GM19043 (cell line): Measurements from ENCODE around the gene KTN1.

Source experiments
- ATAC-seq: cut with Tn5 transposase; IDR thresholded peaks from one replicate; pipeline ENCODE4 v1.9.1; 2021; ENCODE audit warnings: low read depth; ENCODE audit not compliant: unreplicated experiment

KTN1 gene

DNA sequence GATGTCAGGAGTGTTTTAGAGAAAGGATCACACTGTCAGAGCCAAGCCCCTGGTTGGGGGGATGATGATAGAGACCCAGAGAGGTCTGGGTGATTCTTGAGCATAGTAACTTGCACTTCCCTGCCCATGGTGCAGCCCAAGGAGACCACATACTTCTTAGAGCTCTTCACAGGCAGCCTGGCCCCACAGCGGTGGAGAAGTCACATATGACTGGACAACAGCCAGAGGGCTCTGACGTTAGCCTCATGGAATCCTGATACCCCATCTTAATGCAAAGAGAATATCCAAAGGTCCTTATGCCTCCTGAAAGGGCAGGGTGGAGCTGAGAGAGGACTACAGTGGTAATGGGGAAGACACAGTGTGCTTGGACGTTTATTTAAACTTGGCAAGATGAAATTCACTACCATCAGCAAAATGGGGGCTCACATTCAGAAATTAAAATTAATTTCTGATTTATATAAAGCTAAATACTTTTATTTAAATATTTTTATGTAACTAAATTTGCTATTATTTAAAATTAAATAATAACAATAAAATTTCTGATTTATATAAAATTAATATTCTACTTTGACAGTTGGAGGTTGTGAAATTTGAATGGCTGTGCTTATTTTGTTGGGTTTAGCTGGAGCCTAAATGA lies 131.3 kb downstream of the KTN1 start:
- no peak for ATAC-seq

DNA sequence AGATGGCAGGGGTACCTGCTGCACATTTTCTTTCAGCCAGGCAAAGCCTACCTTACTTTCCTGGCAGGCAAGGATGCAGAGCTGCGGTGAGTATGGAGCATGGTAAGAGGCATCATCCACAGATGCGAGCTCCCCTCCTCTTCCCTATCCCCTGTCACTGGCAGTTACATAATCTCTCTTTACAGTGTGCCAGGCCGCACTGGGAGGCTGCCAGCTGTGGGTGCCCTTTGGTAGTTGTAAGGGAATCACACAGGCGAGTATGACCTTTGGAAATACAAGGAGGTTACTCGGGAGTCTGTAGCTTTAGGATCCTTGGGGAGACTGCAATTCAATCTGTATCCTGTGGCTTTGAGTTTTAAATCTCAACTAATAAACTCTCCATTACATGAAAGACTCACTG lies 132.5 kb downstream of the KTN1 start:
- no peak for ATAC-seq

DNA sequence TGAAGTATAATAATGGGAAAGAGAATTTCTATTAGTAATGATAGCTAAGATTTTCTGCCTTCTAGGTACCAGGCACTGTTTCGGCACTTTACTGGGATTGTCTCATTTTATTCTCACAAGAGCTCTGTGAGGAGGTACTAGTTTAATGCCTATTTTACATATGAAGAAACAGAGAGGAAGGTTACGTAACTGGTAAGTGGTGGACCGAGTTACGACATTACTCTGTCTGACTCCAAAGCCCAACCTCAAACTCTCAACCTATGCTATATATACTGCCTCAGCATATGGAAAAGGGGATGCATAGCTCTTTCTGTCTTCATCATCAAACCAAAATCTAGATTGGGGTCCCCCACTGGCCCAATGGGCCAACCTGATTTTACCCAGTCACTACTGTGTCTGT lies 133.5 kb downstream of the KTN1 start:
- no peak for ATAC-seq

DNA sequence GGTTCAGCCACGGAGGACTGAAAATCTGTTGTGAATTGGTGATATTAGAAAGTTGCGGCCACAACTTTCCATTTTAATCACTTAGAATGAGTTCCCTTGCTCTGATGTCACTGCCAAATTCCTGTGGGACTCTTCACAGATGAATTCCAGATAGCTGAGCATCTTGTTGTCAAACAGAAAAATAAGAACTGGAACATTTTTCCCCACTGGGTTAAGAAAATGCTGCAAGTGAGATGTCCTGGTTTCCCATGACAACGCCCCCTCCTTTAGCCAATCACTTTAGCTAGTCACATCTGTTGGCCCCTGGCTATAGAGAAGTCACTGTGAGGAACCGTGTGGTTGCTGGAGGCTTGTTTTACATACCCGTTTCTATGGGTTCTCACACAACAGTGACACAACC lies 135.9 kb downstream of the KTN1 start:
- no peak for ATAC-seq

DNA sequence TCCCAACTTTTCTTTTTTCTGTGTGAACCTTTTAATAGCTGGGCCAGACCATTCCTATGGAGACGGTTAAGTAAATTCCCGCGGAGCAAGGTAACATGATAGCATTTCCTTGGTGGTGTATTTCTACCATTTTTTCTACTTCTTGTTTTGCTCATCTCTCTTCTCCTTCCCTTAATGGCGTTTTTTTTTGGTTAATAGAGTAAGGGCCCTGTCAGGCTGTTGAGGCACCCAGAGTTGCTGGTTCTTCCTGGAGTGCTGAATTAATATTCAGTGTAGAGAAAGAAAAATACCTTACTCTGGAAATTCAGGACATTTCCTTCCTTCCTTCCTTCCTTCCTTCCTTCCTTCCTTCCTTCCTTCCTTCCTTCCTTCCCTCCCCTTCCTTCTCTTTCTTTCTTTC lies 137.6 kb downstream of the KTN1 start:
- ATAC-seq: no peak

DNA sequence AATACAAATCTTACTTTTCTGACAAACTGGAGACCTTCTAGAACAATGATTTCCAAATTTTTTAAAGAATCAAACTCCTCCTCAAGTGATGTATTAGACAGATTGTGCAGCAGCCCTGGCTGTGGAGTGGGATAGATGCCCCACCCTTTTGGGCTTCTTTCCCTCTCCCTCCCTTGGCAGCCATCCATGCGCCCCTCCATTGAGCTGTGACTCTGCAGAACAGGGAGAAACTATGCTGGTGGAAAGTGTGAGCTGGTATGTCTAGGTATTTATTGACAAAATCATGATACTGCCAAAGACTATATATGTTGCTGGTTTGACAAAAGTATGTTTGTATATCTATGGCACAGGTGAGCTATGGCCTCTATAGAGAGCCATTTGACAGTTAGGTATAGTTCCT lies 138.5 kb downstream of the KTN1 start:
- no peak for ATAC-seq

DNA sequence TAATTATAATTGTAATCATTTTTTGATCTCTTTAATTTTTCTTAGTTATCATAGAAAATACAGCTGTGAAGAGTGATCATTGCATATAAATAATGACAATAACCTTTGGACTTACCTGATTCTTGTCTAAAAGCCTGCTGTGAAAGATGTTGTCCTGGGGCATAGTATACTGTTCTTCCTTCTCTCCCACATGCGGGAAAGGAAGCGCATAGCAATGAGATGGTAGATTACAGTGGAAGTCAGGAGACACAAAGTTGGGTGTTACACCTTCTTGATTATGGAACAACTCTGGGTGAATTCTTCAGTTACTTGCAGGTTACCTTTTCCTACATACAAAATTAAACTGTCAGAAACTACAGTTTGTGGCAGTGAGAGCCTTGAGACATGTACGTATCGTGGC lies 140.8 kb downstream of the KTN1 start:
- ATAC-seq: no peak

DNA sequence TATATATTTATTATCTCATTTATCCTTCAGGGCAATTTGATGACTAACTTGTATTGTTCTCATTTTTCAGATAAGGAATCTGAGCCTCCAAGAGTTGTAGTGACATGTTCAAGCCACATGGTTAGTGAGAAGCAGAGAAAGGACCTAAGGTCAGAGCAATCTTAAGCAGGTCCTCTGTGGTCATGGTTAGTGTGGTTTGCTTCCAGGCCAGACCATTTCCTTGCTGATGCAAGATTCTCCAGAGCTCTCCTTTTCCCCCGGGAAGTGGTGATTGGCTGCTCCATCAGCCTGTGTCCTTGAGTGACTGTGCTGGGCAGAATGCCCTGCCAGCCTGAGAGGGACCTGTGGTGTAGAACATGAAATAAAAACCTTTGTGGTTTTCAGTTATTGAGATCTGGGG lies 141.3 kb downstream of the KTN1 start:
- ATAC-seq: no peak

DNA sequence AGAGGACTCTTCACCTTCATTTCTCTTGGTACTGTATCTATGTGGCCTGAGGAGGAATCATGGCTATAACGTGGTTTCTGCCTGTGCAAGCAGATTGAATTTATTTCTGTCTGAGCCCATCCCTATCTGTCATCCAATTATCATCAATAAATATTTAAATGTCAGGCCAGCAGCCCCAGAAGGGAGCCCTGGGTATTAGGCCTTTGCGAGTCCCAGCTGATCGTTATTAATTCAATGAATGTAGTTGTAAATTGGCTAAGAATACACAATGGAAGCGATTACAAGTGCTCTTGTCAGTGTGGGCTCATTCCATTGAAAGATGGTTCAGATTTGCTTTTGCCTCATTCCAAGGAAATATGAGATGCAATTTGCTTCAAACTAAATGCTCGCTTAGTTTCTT lies 142.0 kb downstream of the KTN1 start:
- no peak for ATAC-seq

DNA sequence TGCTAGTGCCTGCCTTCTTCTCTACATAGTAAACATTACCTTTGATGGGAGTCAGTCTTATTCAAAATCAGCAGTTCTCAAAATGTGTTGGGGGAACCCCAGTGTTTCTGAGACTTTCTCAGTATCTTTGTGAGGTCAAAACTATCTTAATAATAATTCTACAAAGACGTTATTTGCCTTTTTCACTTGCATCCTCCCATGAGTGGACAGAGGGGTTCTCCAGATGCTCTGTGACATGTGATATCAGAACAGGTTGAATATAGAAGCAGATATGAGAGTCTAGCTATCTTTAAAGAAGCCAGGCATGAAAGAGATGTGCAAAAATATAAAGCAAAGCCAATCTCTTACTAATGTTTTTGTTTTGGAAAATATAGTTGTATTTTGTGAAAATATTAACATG lies 144.7 kb downstream of the KTN1 start:
- no peak for ATAC-seq

DNA sequence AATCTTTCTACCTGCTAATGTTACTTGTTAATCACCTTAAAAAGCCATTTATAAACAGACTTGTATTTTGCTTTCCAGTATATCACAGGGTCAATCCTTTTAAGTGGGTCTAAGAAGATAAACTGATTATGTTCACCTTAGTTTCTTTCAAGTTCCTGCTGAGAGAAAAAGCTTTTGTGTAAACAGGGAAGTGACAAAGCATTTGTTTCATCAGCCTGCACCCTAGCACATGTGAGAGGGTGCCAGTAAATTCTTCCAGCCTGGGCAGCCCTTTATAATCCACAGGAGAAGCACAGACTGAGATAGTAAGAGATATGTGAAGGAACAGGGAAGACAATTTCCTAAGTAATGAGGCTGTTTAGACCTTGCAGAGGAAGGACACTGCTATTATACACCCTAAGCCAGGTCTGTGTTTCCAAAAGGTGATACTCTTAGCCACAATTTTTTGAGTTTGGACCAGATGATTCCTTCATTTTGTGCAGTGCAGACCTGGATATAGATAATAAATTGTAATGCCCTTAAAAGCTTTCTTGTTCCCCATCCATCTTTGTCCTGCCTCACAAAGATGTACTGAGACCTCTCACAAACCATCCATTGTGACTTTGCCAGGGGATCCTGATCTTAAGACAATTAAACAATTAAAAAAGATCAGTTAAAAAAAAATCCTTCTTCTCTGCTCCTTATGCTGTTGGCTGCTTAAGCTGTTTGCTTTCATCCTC lies 150.7 kb downstream of the KTN1 start:
- ATAC-seq: no peak

DNA sequence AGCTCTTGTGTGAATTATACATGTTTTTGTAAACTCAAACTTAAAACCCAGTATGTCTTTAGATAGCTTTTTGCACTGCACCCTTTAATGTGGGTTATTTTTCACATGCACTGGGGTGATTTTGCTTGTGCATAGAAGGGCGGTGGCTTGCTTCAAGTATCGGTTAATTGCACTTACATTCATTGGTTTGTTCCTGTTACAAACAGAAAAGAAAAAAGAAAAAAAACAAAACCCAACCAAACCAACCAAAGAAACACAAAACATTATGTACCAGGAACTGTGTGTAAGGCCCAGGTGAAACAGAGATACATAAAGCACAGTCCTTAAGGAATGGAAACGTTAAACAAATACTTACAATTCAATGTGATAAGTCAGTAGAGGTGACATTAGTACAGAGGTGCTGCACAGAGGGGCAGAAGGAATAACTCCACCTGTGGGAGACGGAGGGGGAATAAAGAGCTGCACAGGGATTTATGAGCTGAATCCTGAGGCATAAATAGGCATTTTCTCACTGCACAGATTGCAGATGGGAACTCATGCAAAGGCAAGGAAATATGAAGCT lies 151.4 kb downstream of the KTN1 start:
- no peak for ATAC-seq

DNA sequence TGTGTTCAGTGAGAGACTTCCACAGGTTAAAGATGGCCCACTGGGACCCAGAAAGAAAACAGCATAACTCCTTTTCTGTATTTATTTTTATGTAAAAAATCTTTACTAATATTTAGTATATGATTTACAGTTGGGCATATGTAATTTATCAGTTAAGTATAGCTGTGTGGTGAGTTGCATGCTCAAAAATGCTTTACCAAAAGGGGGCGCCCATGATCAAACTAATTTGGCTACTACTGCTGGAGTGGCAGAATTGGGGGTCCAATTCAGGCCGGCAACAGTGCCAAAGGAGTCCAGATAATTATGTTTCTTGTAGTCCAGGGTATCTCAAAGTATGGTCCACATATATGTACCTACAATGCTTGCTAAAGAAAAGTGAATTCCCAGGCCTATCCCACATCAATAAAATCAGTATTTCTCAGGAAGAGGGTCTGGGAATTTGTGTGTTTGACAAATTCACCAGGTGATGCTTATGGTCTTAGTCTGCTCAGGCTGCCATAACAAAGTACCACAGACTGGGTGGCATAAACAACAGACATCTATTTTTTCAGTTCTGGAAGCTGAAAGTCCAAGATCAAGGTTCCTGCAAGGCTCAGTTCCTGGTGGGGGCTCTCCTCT lies 152.0 kb downstream of the KTN1 start:
- no peak for ATAC-seq

DNA sequence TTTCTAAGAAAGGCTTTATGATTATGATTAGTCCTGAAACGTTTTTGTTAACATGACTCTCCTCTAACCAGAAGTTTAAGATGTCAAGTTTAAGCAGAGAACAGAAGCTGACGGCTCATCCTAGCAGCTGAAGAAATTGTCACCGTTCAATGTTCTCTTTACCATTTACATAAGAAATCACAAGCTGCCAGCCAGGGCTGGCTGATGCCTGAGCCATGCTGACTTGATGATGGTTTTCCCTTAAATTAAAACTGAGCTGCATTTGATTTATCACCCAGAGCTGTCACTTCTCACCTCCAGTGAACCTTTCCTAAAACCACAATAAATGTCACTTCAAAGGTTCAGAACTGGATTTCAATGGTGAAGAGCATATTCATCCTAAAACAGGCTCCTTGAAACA lies 153.6 kb downstream of the KTN1 start:
- ATAC-seq: no peak
